ENCODE measurements around the gene ERP44. TPM values are rescaled to one million over a fixed set of nuclear protein-coding genes. Genes with fewer than 3 reads are reported as not detected.
"Not testable (repeated sequence)": the region's sequence is repeated elsewhere in the genome, so short reads cannot be mapped to it uniquely, and the experiment has no call there.

ERP44 gene
- polyA plus RNA-seq, 3 donors: 18.4 to 74.0 (median 66.3) TPM

DNA sequence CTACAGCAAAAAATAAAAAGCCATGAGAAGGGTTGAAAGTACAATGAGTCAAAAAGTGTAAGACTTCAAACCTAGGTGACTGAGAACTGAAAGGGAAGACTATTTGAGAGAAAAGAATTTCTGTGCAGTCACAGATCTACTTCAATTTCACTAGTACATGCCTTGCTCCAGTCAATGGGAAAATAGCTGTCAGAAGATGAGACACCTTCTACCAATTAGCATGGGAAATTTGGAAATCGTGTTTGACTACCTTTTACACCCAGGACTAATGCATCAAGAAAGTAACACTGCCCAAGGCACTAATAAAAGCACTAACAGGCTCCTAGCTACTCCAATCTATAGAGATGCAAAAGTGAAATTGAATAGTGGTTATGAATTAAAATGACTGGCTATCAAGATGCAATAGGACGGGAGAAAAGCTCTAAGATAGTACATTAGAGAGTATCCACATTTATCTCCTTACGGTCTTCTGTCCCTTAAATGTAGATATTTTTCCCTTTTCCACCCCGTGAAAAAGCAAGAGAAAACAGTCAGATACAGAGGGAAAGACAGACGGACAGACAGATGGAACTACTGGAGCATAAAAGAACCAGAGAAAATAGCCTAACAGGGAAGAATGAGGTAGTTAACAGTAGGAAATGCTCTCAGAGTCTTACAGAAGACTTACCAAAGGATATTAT lies 15.2 kb downstream of the ERP44 start:
- Histone ChIP-seq H3K27me3 (ENCODE audit: control insufficient read depth in 2 of 2, insufficient read depth in 2 of 2, low read length in 2 of 2) (no peaks in the 10 kb centered on the region), H3K9me3 (replicated peaks in 1 of 2; ENCODE audit: control insufficient read depth in 1 of 2, insufficient read depth in 1 of 2, low read length in 2 of 2) (no peaks in the 10 kb centered on the region), H3K4me1 (ENCODE audit: control insufficient read depth in 1 of 2, insufficient read depth in 2 of 2, low read length in 2 of 2) (peaks cover 5 to 10% of the 10 kb centered on the region in 2 donors), H3K27ac (ENCODE audit: low read depth in 1 of 2, low read length in 2 of 2) (no peak overlapping the region), H4K20me1 (ENCODE audit: insufficient read depth, low read length) (peaks cover 100% of the 10 kb centered on the region), H3K36me3 (replicated peaks in 1 of 2; ENCODE audit: control insufficient read depth in 1 of 2, insufficient read depth in 2 of 2, low read length in 2 of 2) (no peaks in the 10 kb centered on the region), H3K4me2 (replicated peaks; ENCODE audit: extremely low read depth, low read length, poor library complexity, severe bottlenecking) (no peak overlapping the region), H3K4me3 (replicated peaks in 1 of 3; ENCODE audit: low read depth in 2 of 3, low read length in 3 of 3) (no peak overlapping the region), H3K9ac (ENCODE audit: insufficient read depth, low read length, poor library complexity, severe bottlenecking) (no peak overlapping the region), H3K79me2 (ENCODE audit: insufficient read depth, low read length) (peaks cover 100% of the 10 kb centered on the region), H2AFZ (ENCODE audit: insufficient read depth, low read depth, low read length, poor library complexity, severe bottlenecking) (no peak overlapping the region)
- intact Hi-C loops (cut with micrococcal nuclease): no loop called here
- H3K36me3 Mint-ChIP-seq: peaks cover 6 to 7% of the 10 kb centered on the region in 2 donors
- H3K9me3 Mint-ChIP-seq: no peaks in the 10 kb centered on the region
- no peak overlapping the region for H3K4me3 Mint-ChIP-seq
- H3K4me1 Mint-ChIP-seq: peaks cover 42% of the 10 kb centered on the region
- peak overlapping the region in 2 of 7 donors; percentile 7 to 10 for H3K27ac Mint-ChIP-seq
- TF ChIP-seq, protein P1, sequence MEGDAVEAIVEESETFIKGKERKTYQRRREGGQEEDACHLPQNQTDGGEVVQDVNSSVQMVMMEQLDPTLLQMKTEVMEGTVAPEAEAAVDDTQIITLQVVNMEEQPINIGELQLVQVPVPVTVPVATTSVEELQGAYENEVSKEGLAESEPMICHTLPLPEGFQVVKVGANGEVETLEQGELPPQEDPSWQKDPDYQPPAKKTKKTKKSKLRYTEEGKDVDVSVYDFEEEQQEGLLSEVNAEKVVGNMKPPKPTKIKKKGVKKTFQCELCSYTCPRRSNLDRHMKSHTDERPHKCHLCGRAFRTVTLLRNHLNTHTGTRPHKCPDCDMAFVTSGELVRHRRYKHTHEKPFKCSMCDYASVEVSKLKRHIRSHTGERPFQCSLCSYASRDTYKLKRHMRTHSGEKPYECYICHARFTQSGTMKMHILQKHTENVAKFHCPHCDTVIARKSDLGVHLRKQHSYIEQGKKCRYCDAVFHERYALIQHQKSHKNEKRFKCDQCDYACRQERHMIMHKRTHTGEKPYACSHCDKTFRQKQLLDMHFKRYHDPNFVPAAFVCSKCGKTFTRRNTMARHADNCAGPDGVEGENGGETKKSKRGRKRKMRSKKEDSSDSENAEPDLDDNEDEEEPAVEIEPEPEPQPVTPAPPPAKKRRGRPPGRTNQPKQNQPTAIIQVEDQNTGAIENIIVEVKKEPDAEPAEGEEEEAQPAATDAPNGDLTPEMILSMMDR (IDR thresholded peaks at IDR 0.05): no peak
- no peaks in the 10 kb centered on the region for H3K27me3 Mint-ChIP-seq (ENCODE audit: low read depth in 3 of 3)
- no CpG with 5 or more reads among the region's 5 CpGs for WGBS (ENCODE audit: insufficient coverage)
- DNase-seq: no peak

DNA sequence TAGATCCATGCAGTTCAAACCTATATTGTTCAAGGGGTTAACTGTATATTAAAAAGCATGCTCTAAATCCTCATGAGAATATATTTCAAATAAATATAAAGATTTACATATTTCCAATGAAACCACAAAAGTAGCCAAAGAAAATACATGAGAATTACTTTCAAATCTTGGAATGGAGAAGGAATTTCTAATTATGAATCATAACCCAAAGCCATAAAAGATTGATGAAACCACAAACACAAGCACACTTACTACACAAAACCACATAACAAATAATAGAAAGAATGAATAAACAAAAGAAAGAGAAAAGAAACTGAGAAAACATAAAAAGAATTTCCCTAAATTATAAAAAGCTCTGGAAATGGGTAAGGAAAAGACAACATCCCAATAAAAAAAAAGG lies 16.0 kb downstream of the ERP44 start:
- peaks cover 0 to 2% of the 10 kb centered on the region in 2 donors for H3K36me3 ChIP-seq (replicated peaks in 1 of 2; ENCODE audit: control insufficient read depth in 1 of 2, insufficient read depth in 2 of 2, low read length in 2 of 2)
- intact Hi-C loops (cut with micrococcal nuclease): no loop called here
- Mint-ChIP-seq H3K4me3 (no peak overlapping the region), H3K36me3 (peaks cover 10 to 14% of the 10 kb centered on the region in 2 donors), H3K27me3 (ENCODE audit: low read depth in 3 of 3) (no peaks in the 10 kb centered on the region), H3K9me3 (no peaks in the 10 kb centered on the region), H3K27ac (no peak overlapping the region), H3K4me1 (peaks cover 34% of the 10 kb centered on the region)
- no peak overlapping the region for H3K27ac ChIP-seq (ENCODE audit: low read depth in 1 of 2, low read length in 2 of 2)
- no peak overlapping the region for H3K9ac ChIP-seq (ENCODE audit: insufficient read depth, low read length, poor library complexity, severe bottlenecking)
- peaks cover 5 to 7% of the 10 kb centered on the region in 2 donors for H3K4me1 ChIP-seq (ENCODE audit: control insufficient read depth in 1 of 2, insufficient read depth in 2 of 2, low read length in 2 of 2)
- TF ChIP-seq, protein P1 (IDR thresholded peaks at IDR 0.05): no peak
- no peaks in the 10 kb centered on the region for H3K27me3 ChIP-seq (ENCODE audit: control insufficient read depth in 2 of 2, insufficient read depth in 2 of 2, low read length in 2 of 2)
- no peak overlapping the region for H2AFZ ChIP-seq (ENCODE audit: insufficient read depth, low read depth, low read length, poor library complexity, severe bottlenecking)
- H3K4me3 ChIP-seq (replicated peaks in 1 of 3; ENCODE audit: low read depth in 2 of 3, low read length in 3 of 3): no peak overlapping the region
- peaks cover 100% of the 10 kb centered on the region for H4K20me1 ChIP-seq (ENCODE audit: insufficient read depth, low read length)
- no peak for DNase-seq
- no peaks in the 10 kb centered on the region for H3K9me3 ChIP-seq (replicated peaks in 1 of 2; ENCODE audit: control insufficient read depth in 1 of 2, insufficient read depth in 1 of 2, low read length in 2 of 2)
- peaks cover 100% of the 10 kb centered on the region for H3K79me2 ChIP-seq (ENCODE audit: insufficient read depth, low read length)
- H3K4me2 ChIP-seq (replicated peaks; ENCODE audit: extremely low read depth, low read length, poor library complexity, severe bottlenecking): no peak overlapping the region

DNA sequence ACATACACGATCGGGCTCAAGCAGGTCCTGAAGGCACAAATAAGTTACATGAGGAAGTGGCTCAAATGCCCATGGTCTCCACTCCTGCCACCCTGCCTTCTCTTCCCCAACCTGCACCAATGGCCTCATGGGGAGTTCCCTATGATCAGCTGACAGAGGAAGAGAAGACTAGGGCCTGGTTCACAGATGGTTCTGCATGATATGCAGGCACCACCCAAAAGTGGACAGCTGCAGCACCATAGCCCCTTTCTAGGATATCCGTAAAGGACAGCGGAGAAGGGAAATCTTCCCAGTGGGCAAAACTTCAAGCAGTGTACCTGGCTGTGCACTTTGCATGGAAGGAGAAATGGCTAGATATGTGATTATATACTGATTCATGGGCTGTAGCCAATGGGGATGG lies 22.5 kb downstream of the ERP44 start:
- peaks cover 100% of the 10 kb centered on the region for H4K20me1 ChIP-seq (ENCODE audit: insufficient read depth, low read length)
- H3K27me3 ChIP-seq (ENCODE audit: control insufficient read depth in 2 of 2, insufficient read depth in 2 of 2, low read length in 2 of 2); H3K4me1 ChIP-seq (ENCODE audit: control insufficient read depth in 1 of 2, insufficient read depth in 2 of 2, low read length in 2 of 2); H3K4me3 ChIP-seq (replicated peaks in 1 of 3; ENCODE audit: low read depth in 2 of 3, low read length in 3 of 3); H3K27me3 Mint-ChIP-seq (ENCODE audit: low read depth in 3 of 3); intact Hi-C loops (cut with micrococcal nuclease); H3K9ac ChIP-seq (ENCODE audit: insufficient read depth, low read length, poor library complexity, severe bottlenecking); H3K4me2 ChIP-seq (replicated peaks; ENCODE audit: extremely low read depth, low read length, poor library complexity, severe bottlenecking); DNase-seq; H3K27ac ChIP-seq (ENCODE audit: low read depth in 1 of 2, low read length in 2 of 2); H3K4me3 Mint-ChIP-seq; H3K9me3 ChIP-seq (replicated peaks in 1 of 2; ENCODE audit: control insufficient read depth in 1 of 2, insufficient read depth in 1 of 2, low read length in 2 of 2); H2AFZ ChIP-seq (ENCODE audit: insufficient read depth, low read depth, low read length, poor library complexity, severe bottlenecking); H3K9me3 Mint-ChIP-seq: not testable (repeated sequence)
- peak overlapping the region in 4 of 7 donors; percentile 3 to 80 (median 43) for H3K27ac Mint-ChIP-seq
- H3K36me3 Mint-ChIP-seq: peaks cover 24 to 30% of the 10 kb centered on the region in 2 donors
- WGBS (ENCODE audit: insufficient coverage): 95% methylated on average over 4 of the region's 4 CpGs
- peaks cover 20% of the 10 kb centered on the region for H3K4me1 Mint-ChIP-seq
- H3K79me2 ChIP-seq (ENCODE audit: insufficient read depth, low read length): peaks cover 99% of the 10 kb centered on the region
- H3K36me3 ChIP-seq (replicated peaks in 1 of 2; ENCODE audit: control insufficient read depth in 1 of 2, insufficient read depth in 2 of 2, low read length in 2 of 2): peaks cover 0 to 21% of the 10 kb centered on the region in 2 donors

All from CD14-positive monocyte (primary cell).